ENCODE results near the gene SPC24.
"Not testable (repeated sequence)": the region's sequence is repeated elsewhere in the genome, so short reads cannot be mapped to it uniquely, and the experiment has no call there.

Gene SPC24

DNA sequence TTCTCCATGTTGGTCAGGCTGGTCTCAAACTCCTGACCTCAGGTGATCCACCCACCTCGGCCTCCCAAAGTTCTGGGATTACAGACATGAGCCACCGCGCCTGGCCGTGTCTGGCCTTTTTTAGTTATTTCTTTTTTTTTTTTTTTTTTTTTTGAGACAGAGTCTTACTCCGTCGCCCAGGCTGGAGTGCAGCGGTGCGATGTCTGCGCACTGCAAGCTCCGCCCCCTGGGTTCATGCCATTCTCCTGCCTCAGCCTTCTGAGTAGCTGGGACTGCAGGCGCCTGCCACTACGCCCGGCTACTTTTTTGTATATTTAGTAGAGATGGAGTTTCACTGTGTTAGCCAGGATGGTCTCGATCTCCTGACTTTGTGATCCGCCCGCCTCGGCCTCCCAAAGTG is 33.6 kb downstream of the SPC24 start:
- not testable (repeated sequence) for DNase-seq

DNA sequence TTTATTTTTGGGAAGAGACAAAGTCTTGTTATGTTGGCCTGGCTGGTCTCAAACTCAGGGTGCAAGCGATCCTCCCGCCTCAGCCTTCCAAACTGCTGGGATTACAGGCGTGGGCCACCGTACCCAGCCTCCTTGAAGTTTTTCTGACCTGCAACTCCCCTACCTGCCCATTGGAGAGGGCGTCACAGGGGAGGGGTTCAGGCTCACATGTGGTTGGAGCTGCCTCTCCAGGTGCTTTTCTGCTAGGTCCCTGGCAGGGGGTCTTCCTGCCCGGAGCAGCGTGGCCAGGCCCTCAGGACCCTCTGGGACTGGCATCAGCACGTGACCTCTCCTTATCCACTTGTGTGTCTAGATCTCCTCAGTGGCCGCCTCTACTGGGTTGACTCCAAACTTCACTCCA is 39.1 kb downstream of the SPC24 start:
- DNase-seq = no peak

DNA sequence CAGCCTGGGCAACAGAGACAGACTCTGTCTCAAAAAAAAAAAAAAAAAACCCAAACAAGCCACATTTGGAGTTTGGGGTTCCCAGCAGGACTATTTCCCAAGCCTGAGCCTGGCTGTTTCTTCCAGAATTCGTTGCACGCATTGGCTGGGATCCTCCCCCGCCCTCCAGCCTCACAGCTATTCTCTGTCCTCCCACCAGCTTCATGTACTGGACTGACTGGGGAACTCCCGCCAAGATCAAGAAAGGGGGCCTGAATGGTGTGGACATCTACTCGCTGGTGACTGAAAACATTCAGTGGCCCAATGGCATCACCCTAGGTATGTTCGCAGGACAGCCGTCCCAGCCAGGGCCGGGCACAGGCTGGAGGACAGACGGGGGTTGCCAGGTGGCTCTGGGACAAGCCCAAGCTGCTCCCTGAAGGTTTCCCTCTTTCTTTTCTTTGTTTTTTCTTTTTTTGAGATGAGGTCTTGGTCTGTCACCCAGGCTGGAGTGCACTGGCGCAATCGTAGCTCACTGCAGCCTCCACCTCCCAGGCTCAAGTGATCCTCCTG is 39.6 kb downstream of the SPC24 start:
- DNase-seq = no peak

DNA sequence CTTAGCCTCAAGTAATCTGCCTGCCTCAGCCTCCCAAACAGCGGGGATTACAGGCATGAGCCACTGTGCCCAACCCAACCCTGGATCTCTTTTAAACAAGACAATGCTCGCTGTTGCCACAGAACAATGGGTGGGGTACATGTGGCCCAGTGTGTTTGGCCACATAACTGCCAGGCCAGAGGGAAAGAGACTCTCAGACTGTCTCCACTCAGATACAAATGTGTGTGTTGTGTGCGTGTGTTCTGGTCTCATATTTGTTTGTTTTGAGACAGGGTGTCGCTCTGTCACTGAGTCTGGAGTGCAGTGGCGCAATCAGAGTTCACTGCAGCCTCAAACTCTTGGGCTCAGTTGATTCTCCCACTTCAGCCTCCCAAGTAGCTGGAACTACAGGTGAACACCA is 40.5 kb downstream of the SPC24 start:
- no peak for DNase-seq

DNA sequence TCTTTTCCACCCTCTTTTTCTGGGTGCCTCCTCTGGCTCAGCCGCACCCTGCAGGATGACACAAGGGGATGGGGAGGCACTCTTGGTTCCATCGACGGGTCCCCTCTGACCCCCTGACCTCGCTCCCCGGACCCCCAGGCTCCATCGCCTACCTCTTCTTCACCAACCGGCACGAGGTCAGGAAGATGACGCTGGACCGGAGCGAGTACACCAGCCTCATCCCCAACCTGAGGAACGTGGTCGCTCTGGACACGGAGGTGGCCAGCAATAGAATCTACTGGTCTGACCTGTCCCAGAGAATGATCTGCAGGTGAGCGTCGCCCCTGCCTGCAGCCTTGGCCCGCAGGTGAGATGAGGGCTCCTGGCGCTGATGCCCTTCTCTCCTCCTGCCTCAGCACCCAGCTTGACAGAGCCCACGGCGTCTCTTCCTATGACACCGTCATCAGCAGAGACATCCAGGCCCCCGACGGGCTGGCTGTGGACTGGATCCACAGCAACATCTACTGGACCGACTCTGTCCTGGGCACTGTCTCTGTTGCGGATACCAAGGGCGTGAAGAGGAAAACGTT is 42.4 kb downstream of the SPC24 start:
- no peak for DNase-seq

DNA sequence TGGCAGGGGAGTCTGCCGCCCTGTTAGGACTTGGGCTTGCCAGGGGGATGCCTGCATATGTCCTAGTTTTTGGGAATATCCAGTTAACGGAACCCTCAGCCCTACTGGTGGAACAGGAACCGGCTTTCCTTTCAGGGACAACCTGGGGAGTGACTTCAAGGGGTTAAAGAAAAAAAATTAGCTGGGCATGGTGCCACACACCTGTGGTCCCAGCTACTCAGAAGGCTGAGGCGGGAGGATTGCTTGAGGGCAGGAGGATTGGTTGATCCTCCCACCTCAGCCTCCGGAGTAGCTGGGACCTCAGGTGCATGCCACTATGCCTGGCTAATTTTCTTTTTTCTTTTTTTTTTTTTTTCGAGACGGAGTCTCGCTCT is 43.8 kb downstream of the SPC24 start:
- no peak for DNase-seq

DNA sequence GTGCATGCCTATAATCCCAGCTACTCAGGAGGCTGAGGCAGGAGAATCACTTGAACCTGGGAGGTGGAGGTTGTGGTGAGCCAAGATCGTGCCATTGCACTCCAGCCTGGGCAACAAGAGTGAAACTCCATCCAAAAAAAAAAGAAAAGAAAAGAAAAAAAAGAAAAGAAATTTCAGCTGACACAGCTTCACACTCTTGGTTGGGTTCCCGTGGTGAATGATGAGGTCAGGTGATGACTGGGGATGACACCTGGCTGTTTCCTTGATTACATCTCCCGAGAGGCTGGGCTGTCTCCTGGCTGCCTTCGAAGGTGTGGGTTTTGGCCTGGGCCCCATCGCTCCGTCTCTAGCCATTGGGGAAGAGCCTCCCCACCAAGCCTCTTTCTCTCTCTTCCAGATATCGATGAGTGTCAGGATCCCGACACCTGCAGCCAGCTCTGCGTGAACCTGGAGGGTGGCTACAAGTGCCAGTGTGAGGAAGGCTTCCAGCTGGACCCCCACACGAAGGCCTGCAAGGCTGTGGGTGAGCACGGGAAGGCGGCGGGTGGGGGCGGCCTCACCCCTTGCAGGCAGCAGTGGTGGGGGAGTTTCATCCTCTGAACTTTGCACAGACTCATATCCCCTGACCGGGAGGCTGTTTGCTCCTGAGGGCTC is 44.3 kb downstream of the SPC24 start:
- no peak for DNase-seq

DNA sequence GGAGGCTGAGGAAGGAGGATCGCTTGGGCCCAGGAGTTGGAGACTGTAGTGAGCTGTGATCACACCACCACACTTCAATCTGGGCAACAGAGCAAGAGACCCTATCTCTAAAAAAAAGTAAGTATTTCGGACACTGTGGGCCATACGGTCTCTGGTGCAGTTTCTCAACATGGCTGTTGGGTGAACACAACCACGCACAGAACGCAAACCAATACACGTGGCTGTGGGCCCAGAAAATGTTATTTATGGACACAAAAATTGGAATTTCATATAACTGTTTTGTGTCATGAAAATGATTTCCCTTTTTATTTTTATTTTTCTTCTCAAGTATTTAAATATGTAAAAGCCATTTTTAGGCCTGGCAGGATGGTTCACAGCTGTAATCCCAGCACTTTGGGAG is 46.8 kb downstream of the SPC24 start:
- no peak for DNase-seq

DNA sequence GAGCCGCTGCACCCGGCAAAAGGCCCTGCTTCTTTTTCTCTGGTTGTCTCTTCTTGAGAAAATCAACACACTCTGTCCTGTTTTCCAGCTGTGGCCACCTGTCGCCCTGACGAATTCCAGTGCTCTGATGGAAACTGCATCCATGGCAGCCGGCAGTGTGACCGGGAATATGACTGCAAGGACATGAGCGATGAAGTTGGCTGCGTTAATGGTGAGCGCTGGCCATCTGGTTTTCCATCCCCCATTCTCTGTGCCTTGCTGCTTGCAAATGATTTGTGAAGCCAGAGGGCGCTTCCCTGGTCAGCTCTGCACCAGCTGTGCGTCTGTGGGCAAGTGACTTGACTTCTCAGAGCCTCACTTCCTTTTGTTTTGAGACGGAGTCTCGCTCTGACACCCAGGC is 49.1 kb downstream of the SPC24 start:
- no peak for DNase-seq

DNA sequence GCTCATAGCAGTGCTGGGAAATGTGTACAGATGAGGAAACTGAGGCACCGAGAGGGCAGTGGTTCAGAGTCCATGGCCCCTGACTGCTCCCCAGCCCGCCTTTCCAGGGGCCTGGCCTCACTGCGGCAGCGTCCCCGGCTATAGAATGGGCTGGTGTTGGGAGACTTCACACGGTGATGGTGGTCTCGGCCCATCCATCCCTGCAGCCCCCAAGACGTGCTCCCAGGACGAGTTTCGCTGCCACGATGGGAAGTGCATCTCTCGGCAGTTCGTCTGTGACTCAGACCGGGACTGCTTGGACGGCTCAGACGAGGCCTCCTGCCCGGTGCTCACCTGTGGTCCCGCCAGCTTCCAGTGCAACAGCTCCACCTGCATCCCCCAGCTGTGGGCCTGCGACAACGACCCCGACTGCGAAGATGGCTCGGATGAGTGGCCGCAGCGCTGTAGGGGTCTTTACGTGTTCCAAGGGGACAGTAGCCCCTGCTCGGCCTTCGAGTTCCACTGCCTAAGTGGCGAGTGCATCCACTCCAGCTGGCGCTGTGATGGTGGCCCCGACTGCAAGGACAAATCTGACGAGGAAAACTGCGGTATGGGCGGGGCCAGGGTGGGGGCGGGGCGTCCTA is 50.5 kb downstream of the SPC24 start:
- DNase-seq = no peak

DNA sequence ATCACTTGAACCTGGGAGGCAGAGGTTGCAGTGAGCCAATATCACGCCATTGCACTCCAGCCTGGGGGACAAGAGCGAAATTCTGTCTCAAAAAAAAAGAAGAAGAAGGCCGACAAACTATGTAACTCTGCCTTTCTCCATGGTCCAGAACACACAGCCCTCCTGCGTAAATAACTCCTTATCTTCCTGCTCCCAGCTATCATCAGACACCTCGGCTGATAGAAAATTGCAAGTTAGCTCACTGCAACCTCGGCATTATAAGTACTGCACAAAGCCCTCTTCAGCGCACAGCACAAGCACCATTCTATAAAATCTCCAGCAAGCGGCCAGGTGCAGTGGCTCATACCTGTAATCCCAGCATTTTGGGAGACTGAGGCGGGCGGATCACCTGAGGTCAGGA is 51.9 kb downstream of the SPC24 start:
- DNase-seq = not testable (repeated sequence)

DNA sequence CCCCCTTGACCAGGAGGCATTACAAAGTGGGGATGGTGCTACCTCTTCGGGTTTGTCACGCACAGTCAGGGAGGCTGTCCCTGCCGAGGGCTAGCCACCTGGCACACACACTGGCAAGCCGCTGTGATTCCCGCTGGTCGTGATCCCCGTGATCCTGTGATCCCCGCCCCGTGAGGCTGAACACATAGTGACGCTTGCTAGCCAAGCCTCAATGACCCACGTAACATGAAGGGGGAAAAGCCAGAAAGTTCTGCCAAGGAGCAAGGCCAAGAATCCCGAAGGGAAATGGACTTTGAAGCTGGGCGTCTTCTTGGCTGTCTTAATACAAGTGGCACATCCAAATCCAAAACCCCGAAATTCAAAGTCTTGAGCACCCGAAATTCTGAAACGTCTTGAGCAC is 52.6 kb downstream of the SPC24 start:
- no peak for DNase-seq

DNA sequence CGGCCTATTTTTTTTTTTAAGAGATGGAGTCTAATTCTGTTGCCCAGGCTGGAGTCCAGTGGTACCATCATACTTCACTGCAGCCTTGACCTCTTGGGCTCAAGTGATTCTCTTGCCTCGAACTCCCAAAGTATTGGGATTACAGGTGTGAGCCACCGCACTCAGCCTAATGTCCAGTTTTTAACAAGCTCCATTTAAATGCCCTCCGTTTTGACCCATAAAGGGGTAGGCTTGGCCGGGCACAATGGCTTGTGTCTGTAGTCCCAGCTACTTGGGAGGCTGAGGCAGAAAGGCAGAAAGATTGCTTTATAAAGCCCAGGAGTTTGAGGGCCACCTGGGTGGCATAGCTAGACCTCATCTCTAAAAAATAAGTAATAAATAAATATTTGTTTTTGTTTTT is 54.5 kb downstream of the SPC24 start:
- no peak for DNase-seq

DNA sequence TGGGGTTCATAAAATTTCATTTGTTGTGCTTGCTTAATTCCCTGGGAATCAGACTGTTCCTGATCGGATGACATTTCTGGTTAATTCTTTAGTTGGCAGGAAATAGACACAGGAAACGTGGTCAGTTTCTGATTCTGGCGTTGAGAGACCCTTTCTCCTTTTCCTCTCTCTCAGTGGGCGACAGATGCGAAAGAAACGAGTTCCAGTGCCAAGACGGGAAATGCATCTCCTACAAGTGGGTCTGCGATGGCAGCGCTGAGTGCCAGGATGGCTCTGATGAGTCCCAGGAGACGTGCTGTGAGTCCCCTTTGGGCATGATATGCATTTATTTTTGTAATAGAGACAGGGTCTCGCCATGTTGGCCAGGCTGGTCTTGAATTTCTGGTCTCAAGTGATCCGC is 55.5 kb downstream of the SPC24 start:
- no peak for DNase-seq

DNA sequence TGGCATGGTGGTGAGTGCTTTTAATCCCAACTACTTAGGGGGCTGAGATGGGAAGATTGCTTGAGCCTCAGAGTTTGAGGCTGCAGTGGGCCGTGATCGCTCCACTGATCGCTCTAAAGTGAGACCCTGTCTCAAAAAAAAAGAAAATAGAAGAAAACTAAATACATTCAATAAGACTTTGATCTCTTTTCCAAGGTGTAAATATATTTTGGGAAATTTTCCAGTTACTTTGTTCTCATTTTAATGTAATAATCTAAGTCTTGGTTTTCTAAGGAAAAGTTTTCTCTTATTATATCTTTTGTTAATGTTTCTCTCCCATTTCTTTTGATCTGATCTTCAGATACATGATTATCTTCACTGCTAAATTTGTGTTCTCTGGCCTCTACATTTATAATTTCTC is 56.7 kb downstream of the SPC24 start:
- no peak for DNase-seq

DNA sequence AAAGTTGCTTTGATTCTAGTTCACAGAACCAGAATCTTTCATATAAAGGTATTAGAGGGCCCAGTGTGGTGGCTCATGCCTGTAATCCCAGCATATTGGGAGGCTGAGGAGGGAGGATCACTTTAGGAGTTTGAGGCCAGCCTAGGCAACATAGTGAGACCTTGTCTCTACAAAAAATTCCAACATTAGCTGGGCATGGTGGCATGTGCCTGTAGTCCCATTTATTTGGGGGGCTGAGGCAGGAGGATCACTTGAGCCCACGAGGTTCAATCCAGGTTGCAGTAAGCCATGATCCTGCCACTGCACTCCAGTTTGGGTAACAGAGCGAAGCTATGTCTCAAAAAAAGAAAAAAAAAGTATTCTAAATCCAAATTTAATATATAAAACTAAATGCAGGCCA is 57.3 kb downstream of the SPC24 start:
- no peak for DNase-seq

DNA sequence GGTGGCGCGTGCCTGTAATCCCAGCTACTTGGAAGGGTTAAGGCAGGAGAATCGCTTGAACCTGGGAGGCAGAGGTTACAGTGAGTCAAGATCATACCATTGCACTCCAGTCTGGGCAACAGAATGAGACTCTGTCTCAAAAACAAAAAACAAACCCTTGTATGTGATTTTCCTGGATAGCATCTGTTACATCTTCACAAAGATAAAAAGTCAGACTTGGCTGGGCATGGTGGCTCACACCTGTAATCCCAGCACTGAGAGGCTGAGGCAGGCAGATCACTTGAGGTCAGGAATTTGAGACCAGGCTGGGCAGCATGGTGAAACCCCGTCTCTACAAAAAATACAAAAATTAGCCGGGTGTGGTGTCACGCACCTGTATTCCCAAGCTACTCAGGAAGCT is 58.2 kb downstream of the SPC24 start:
- DNase-seq = not testable (repeated sequence)

DNA sequence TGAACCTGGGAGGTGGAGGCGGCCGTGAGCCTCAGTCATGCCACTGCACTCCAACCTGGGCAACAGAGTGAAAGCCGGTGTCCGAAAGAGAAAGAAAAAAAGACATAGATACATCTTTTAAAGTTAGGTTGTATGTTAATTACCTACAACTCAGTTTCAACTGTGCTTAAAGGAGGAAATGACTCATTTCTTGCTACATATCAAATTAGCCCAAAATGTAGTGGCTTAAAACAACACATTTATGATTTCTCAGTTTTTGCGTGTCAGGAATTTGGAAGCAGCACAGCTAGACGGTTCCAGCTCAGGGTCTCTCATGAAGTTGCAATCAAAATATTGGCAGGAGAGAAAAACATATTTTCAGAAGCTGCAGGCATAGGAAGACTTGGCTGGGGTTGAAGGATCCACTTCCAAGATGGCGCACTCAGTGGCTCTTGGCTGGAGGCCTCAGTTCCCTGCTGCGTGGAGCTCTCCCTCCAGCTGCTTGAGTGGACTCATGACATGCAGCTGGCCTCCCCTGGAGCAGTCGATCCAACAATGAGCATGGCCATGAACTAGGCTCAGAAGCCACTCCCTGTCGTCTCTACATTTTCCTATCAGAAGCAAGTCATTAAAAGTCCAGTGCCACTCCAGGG is 59.3 kb downstream of the SPC24 start:
- no peak for DNase-seq

Data from 8988T (cell line).